Endothelial cell of umbilical vein (primary cell): ENCODE data around the gene SLC24A3. TPM values are rescaled to one million over a fixed set of nuclear protein-coding genes. Genes with fewer than 3 reads are reported as not detected.

Experiments
- BruUV-seq: library from RNA; stranded (reverse); fragments of 400-500 nt; replicated peaks from 2 replicates; lab custom pipeline; 2021; lab: Mats Ljungman, UMichigan
- CTCF ChIA-PET: fragments of 300-600, 350-600 bp; sonication (Branson Sonifier 250); formaldehyde crosslinking; loops from one replicate; lab custom pipeline; 2021; ENCODE audit warnings: antibody characterized with exemption, inconsistent platforms; lab: Charles Lee
- POLR2A ChIA-PET: fragments of 300-600, 350-600 bp; sonication (Branson Sonifier 250); formaldehyde crosslinking; loops from one replicate; lab custom pipeline; 2021; ENCODE audit warnings: antibody characterized with exemption, inconsistent platforms; lab: Charles Lee
- DNase-seq: peaks from one replicate; pipeline ENCODE4 v3.0.0-alpha.2; 2011; ENCODE audit warnings: low read depth, low spot score
- FAIRE-seq: peaks from 2 replicates; lab custom pipeline; 2011; peaks lifted over from hg19 to GRCh38; lab: Jason Lieb, UNC
- H2AFZ ChIP-seq: 2 replicates; pipeline ENCODE4 v1.6.0; 2012; ENCODE audit warnings: low read depth, low read length, control low read depth, inconsistent platforms
- H3K27ac ChIP-seq: 2 replicates; pipeline ENCODE4 v1.5.1; 2011; ENCODE audit warnings: low read depth, mild to moderate bottlenecking, control low read depth, low read length, moderate library complexity; ENCODE audit not compliant: insufficient read depth
- H3K27me3 ChIP-seq, 2 experiments: 2 replicates each; pipeline versions ENCODE4 v1.6.0 to v1.6.1; 2011; ENCODE audit warnings: low read length in 2 of 2, mixed read lengths in 1 of 2; ENCODE audit not compliant: control insufficient read depth in 2 of 2, insufficient read depth in 2 of 2
- H3K36me3 ChIP-seq, 2 experiments: 2 replicates in 1 of 2; 3 replicates in 1 of 2; pipeline ENCODE4 v1.5.1; 2011; ENCODE audit warnings: low read length in 2 of 2, mild to moderate bottlenecking in 1 of 2, moderate library complexity in 1 of 2; ENCODE audit not compliant: control insufficient read depth in 2 of 2, insufficient read depth in 2 of 2; ENCODE audit errors: extremely low read depth in 1 of 2
- H3K4me1 ChIP-seq: 3 replicates; pipeline ENCODE4 v1.5.1; 2011; ENCODE audit warnings: mild to moderate bottlenecking, low read length; ENCODE audit not compliant: control insufficient read depth, insufficient read depth; ENCODE audit errors: extremely low read depth
- H3K4me2 ChIP-seq: 2 replicates; pipeline ENCODE4 v1.6.1; 2011; ENCODE audit warnings: low read length, control low read depth, mixed read lengths; ENCODE audit not compliant: insufficient read depth
- H3K4me3 ChIP-seq, 3 experiments: fragments of 200-600 bp in 1 of 3; sonication (generic), shearing (Covaris generic) in 1 of 3; replicated peaks in 1 of 3; 2 replicates each; pipeline ENCODE4 v1.5.1; 2011 to 2016; ENCODE audit warnings: control low read depth in 3 of 3, low read length in 3 of 3, mild to moderate bottlenecking in 2 of 3, inconsistent platforms in 1 of 3, low read depth in 1 of 3, moderate library complexity in 1 of 3; ENCODE audit not compliant: insufficient read depth in 1 of 3
- H3K79me2 ChIP-seq: 2 replicates; pipeline ENCODE4 v1.6.0; 2012; ENCODE audit warnings: low read length, inconsistent platforms; ENCODE audit not compliant: control insufficient read depth, insufficient read depth
- H3K9ac ChIP-seq: replicated peaks from 2 replicates; pipeline ENCODE3; 2011; ENCODE audit warnings: low read length, control low read depth; ENCODE audit not compliant: insufficient read depth; ENCODE audit errors: extremely low read depth
- H3K9me1 ChIP-seq: replicated peaks from 3 replicates; pipeline ENCODE4 v1.6.0; 2011; ENCODE audit warnings: mild to moderate bottlenecking, low read length; ENCODE audit not compliant: control insufficient read depth, insufficient read depth; ENCODE audit errors: extremely low read depth
- H3K9me3 ChIP-seq: replicated peaks from 2 replicates; pipeline ENCODE4 v1.5.1; 2012; ENCODE audit warnings: low read length, inconsistent platforms; ENCODE audit not compliant: control insufficient read depth, insufficient read depth
- H4K20me1 ChIP-seq: replicated peaks from 2 replicates; pipeline ENCODE3; 2011; ENCODE audit warnings: mild to moderate bottlenecking, low read length; ENCODE audit not compliant: control insufficient read depth, insufficient read depth; ENCODE audit errors: extremely low read depth
- CTCF ChIP-seq, 2 donors: IDR thresholded peaks; 1 replicate in 1 of 2; 2 replicates in 1 of 2; pipeline ENCODE4 v1.5.1; 2011; ENCODE audit warnings: low read length in 2 of 2, mild to moderate bottlenecking in 2 of 2, moderate library complexity in 2 of 2, control low read depth in 1 of 2, inconsistent platforms in 1 of 2, low read depth in 1 of 2; ENCODE audit not compliant: insufficient read depth in 1 of 2; ENCODE audit errors: extremely low read depth in 1 of 2
- EZH2 ChIP-seq: IDR thresholded peaks from 2 replicates; pipeline ENCODE4 v1.6.1; 2012; ENCODE audit warnings: borderline replicate concordance, low read depth, mild to moderate bottlenecking, moderate library complexity, low read length, inconsistent platforms; ENCODE audit not compliant: severe bottlenecking
- FOS ChIP-seq: IDR thresholded peaks from 2 replicates; pipeline ENCODE4 v1.6.1; 2011; ENCODE audit warnings: mild to moderate bottlenecking, low read length, moderate library complexity, borderline replicate concordance; ENCODE audit not compliant: insufficient read depth
- GATA2 ChIP-seq: IDR thresholded peaks from 2 replicates; pipeline ENCODE4 v1.7.0; 2011; ENCODE audit warnings: low read depth, mild to moderate bottlenecking, moderate library complexity, mixed read lengths, low read length; ENCODE audit not compliant: insufficient read length, insufficient read depth
- JUN ChIP-seq: IDR thresholded peaks from 2 replicates; pipeline ENCODE4 v1.6.1; 2011; ENCODE audit warnings: borderline replicate concordance, low read depth; ENCODE audit not compliant: insufficient read length, insufficient read depth
- MAX ChIP-seq: IDR thresholded peaks from 2 replicates; pipeline ENCODE4 v1.6.1; 2011; ENCODE audit not compliant: insufficient read depth, insufficient read length
- MYC ChIP-seq: IDR thresholded peaks from one replicate; pipeline ENCODE4 v1.6.1; 2011; ENCODE audit warnings: mild to moderate bottlenecking, low read depth, low read length
- POLR2A ChIP-seq: IDR thresholded peaks from 2 replicates; pipeline ENCODE4 v1.6.1; 2012; ENCODE audit warnings: low read depth, mild to moderate bottlenecking, control low read depth, low read length
- POLR2AphosphoS5 ChIP-seq: IDR thresholded peaks from 2 replicates; pipeline ENCODE4 v1.6.1; 2012; ENCODE audit warnings: low read depth, mild to moderate bottlenecking, control low read depth, low read length, moderate library complexity; ENCODE audit not compliant: insufficient read depth
- dilution Hi-C: fragments of 300-500 bp; cut with MboI; formaldehyde crosslinking; loops from one replicate; pipeline ENCODE4 v1.15.0; 2019; ENCODE audit warnings: low sequenced_read_pairs; ENCODE audit not compliant: extremely low pct_ligation_motif_present
- intact Hi-C: fragments of 100-400 bp; cut with micrococcal nuclease; formaldehyde crosslinking; loops from one replicate; pipeline ENCODE4 v1.10.0; 2022
- polyA plus RNA-seq, 4 experiments: library from polyadenylated mRNA; depleted of rRNA in 3 of 4; stranded (reverse) in 3 of 4; unstranded in 1 of 4; fragments of >200 nt; gene quantifications; 2 replicates each; pipeline versions ENCODE4 v1.2.1 to v1.2.3, GENCODE V29; 2011 to 2012; ENCODE audit warnings: missing spikeins in 1 of 4
- total RNA-seq: library from RNA; stranded (reverse); gene quantifications from 2 replicates; pipeline ENCODE4 v1.2.3, GENCODE V29; 2021

SLC24A3 gene
- total and polyA plus RNA-seq, 2 donors (not counting 3 experiments of a cell fraction or from before 2014, with no cell fraction given), result not detected

- dilution Hi-C loops (no loop called here), intact Hi-C loops (no loop called here)
- CTCF ChIA-PET, result no interaction called here
- Histone ChIP-seq H3K4me2 (no peak overlapping the region), H3K4me1 (no peaks in the 10 kb centered on the region), H4K20me1 (no peaks in the 10 kb centered on the region), H3K4me3 (no peak overlapping the region), H3K27ac (no peak overlapping the region), H2AFZ (no peak overlapping the region), H3K9me1 (no peaks in the 10 kb centered on the region), H3K36me3 (no peaks in the 10 kb centered on the region), H3K9ac (no peak overlapping the region), H3K9me3 (no peaks in the 10 kb centered on the region), H3K27me3 (no peaks in the 10 kb centered on the region), H3K79me2 (no peaks in the 10 kb centered on the region)
- FAIRE-seq (no peak), DNase-seq (no peak)
- no TSS peak for BruUV-seq
- POLR2A ChIA-PET, result no interaction called here
- TF ChIP-seq MYC (no peak), CTCF (IDR thresholded peaks at IDR 0.05; ENCODE audit: extremely low read depth in 1 of 2, insufficient read depth in 1 of 2, low read depth in 1 of 2, low read length in 2 of 2) (no peak), MAX (no peak)
These were observed 61.6 kb downstream of the SLC24A3 start for GRCh38 chr20:19274001-19274400.

- no peak for FAIRE-seq
- H3K4me3 ChIP-seq, result no peak overlapping the region
- no peaks in the 10 kb centered on the region for H4K20me1 ChIP-seq
- no peaks in the 10 kb centered on the region for H3K79me2 ChIP-seq
- DNase-seq, result no peak
- intact Hi-C loops (no loop called here), dilution Hi-C loops (no loop called here)
- H3K27ac ChIP-seq, result no peak overlapping the region
- no peak overlapping the region for H2AFZ ChIP-seq
- H3K9ac ChIP-seq, result no peak overlapping the region
- H3K9me3 ChIP-seq, result no peaks in the 10 kb centered on the region
- ChIA-PET POLR2A (no interaction called here), CTCF (no interaction called here)
- no peaks in the 10 kb centered on the region for H3K27me3 ChIP-seq
- H3K4me2 ChIP-seq, result no peak overlapping the region
- H3K36me3 ChIP-seq, result no peaks in the 10 kb centered on the region
- no peaks in the 10 kb centered on the region for H3K9me1 ChIP-seq
- H3K4me1 ChIP-seq, result no peaks in the 10 kb centered on the region
- no TSS peak for BruUV-seq
- TF ChIP-seq MAX, result no peak
- no peak for TF ChIP-seq POLR2A
- no peak for TF ChIP-seq MYC
- no peak for TF ChIP-seq POLR2AphosphoS5
- TF ChIP-seq CTCF (IDR thresholded peaks at IDR 0.05; ENCODE audit: extremely low read depth in 1 of 2, insufficient read depth in 1 of 2, low read depth in 1 of 2, low read length in 2 of 2), result no peak
- TF ChIP-seq EZH2, result no peak
- TF ChIP-seq JUN, result no peak
- TF ChIP-seq GATA2, result no peak
- no peak for TF ChIP-seq FOS
These were observed 62.1 kb downstream of the SLC24A3 start for GRCh38 chr20:19274412-19275015.
